K562 (cell line): Measurements from ENCODE around the gene TMEM192.

Source experiments
- EGR1 ChIP-seq: fragments of 450-650 bp; conservative IDR thresholded peaks from 2 replicates; pipeline ENCODE4 v1.6.1; 2017; ENCODE audit warnings: mild to moderate bottlenecking
- EP300 ChIP-seq: IDR thresholded peaks from 2 replicates; pipeline ENCODE4 v1.6.1; 2012; ENCODE audit warnings: low read length, improper control_type of control experiment
- MXI1 ChIP-seq: IDR thresholded peaks from 2 replicates; pipeline ENCODE4 v1.6.1; 2011; ENCODE audit warnings: low read depth, mild to moderate bottlenecking, improper control_type of control experiment, low read length
- POLR2A ChIP-seq: fragments of 450-650 bp; conservative IDR thresholded peaks from 2 replicates; pipeline ENCODE4 v1.6.1; 2016
- RFX5 ChIP-seq: IDR thresholded peaks from 2 replicates; pipeline ENCODE4 v1.6.1; 2011; ENCODE audit warnings: low read depth, mild to moderate bottlenecking, improper control_type of control experiment, low read length
- SETDB1 ChIP-seq: IDR thresholded peaks from one replicate; pipeline ENCODE4 v1.6.1; 2012; ENCODE audit warnings: low read length, control low read depth, inconsistent platforms
- ZNF239 ChIP-seq: fragments of 250-450 bp; sonication (Bioruptor Pico); IDR thresholded peaks from 2 replicates; pipeline ENCODE4 v1.4.0; 2020; ENCODE audit warnings: mild to moderate bottlenecking
- ZNF431 ChIP-seq: sonication (generic); formaldehyde crosslinking; IDR thresholded peaks from 2 replicates; pipeline ENCODE4 v1.8.0; 2022; ENCODE audit warnings: mild to moderate bottlenecking, missing genetic modification reagents
- TF ChIP-seq, protein P1 (sequence below): fragments of 450-650 bp; IDR thresholded peaks from 2 replicates; pipeline ENCODE4 v1.6.1; 2016; ENCODE audit warnings: missing biosample characterization, missing genetic modification characterization
- TF ChIP-seq, protein P2 (sequence below): sonication (generic); formaldehyde crosslinking; IDR thresholded peaks from 2 replicates; pipeline ENCODE4 v1.8.0; 2022; ENCODE audit warnings: mild to moderate bottlenecking, missing genetic modification reagents, borderline replicate concordance
- TF ChIP-seq, protein P3 (sequence below), 3 experiments: IDR thresholded peaks in 2 of 3; conservative IDR thresholded peaks in 1 of 3; 2 replicates each; pipeline ENCODE4 v1.5.1; 2011 to 2012; ENCODE audit warnings: low read length in 3 of 3, mild to moderate bottlenecking in 3 of 3, control low read depth in 2 of 3, improper control_type of control experiment in 1 of 3, inconsistent platforms in 1 of 3, low read depth in 1 of 3, mixed read lengths in 1 of 3, moderate library complexity in 1 of 3; ENCODE audit not compliant: insufficient read depth in 2 of 3

DNA sequence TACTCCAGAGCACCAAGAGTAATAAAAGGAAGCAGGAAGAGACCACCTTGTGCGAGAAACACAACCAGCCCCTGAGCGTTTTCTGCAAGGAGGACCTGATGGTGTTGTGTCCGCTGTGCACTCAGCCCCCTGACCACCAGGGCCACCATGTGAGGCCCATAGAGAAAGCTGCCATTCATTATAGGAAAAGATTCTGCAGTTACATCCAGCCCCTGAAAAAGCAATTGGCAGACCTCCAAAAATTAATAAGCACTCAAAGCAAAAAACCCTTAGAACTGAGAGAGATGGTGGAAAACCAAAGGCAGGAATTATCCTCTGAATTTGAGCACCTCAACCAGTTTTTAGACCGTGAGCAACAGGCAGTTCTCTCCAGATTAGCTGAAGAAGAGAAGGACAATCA, 53.3 kb downstream of the TMEM192 start:
- TF ChIP-seq, protein P1, sequence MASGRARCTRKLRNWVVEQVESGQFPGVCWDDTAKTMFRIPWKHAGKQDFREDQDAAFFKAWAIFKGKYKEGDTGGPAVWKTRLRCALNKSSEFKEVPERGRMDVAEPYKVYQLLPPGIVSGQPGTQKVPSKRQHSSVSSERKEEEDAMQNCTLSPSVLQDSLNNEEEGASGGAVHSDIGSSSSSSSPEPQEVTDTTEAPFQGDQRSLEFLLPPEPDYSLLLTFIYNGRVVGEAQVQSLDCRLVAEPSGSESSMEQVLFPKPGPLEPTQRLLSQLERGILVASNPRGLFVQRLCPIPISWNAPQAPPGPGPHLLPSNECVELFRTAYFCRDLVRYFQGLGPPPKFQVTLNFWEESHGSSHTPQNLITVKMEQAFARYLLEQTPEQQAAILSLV (tag) = no peak
- TF ChIP-seq MXI1 = no peak
- TF ChIP-seq RFX5 = no peak
- TF ChIP-seq, protein P2, sequence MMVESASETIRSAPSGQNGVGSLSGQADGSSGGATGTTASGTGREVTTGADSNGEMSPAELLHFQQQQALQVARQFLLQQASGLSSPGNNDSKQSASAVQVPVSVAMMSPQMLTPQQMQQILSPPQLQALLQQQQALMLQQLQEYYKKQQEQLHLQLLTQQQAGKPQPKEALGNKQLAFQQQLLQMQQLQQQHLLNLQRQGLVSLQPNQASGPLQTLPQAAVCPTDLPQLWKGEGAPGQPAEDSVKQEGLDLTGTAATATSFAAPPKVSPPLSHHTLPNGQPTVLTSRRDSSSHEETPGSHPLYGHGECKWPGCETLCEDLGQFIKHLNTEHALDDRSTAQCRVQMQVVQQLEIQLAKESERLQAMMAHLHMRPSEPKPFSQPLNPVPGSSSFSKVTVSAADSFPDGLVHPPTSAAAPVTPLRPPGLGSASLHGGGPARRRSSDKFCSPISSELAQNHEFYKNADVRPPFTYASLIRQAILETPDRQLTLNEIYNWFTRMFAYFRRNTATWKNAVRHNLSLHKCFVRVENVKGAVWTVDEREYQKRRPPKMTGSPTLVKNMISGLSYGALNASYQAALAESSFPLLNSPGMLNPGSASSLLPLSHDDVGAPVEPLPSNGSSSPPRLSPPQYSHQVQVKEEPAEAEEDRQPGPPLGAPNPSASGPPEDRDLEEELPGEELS (CRISPR knock-in tag) = no peak
- no peak for TF ChIP-seq ZNF431 (CRISPR knock-in tag)
- TF ChIP-seq EP300 = no peak
- no peak for TF ChIP-seq ZNF239
- TF ChIP-seq POLR2A = no peak
- TF ChIP-seq, protein P3, sequence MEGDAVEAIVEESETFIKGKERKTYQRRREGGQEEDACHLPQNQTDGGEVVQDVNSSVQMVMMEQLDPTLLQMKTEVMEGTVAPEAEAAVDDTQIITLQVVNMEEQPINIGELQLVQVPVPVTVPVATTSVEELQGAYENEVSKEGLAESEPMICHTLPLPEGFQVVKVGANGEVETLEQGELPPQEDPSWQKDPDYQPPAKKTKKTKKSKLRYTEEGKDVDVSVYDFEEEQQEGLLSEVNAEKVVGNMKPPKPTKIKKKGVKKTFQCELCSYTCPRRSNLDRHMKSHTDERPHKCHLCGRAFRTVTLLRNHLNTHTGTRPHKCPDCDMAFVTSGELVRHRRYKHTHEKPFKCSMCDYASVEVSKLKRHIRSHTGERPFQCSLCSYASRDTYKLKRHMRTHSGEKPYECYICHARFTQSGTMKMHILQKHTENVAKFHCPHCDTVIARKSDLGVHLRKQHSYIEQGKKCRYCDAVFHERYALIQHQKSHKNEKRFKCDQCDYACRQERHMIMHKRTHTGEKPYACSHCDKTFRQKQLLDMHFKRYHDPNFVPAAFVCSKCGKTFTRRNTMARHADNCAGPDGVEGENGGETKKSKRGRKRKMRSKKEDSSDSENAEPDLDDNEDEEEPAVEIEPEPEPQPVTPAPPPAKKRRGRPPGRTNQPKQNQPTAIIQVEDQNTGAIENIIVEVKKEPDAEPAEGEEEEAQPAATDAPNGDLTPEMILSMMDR (IDR thresholded peaks at IDR 0.05 in 2 of 3, conservative IDR thresholded peaks at IDR 0.05 in 1 of 3; ENCODE audit: insufficient read depth in 2 of 3, low read depth in 1 of 3, low read length in 3 of 3) = no peak
- no peak for TF ChIP-seq SETDB1
- TF ChIP-seq EGR1 = no peak
